Liver (tissue), 9 donors: Measurements from ENCODE around the gene GALNT16. TPM values are rescaled to one million over a fixed set of nuclear protein-coding genes. Genes with fewer than 3 reads are reported as not detected.

Experiments used
- DNase-seq: peaks from one replicate; pipeline ENCODE4 v3.0.0-alpha.2; 2017; ENCODE audit warnings: low spot score
- H3K27ac ChIP-seq, 2 donors: one replicate each; pipeline ENCODE4 v1.7.0; 2013; ENCODE audit warnings: inconsistent platforms in 2 of 2, low read length in 2 of 2, control low read depth in 1 of 2, low read depth in 1 of 2, mild to moderate bottlenecking in 1 of 2
- H3K27me3 ChIP-seq, 4 donors: one replicate each; pipeline versions ENCODE4 v1.6.1 to v1.7.0; 2013; ENCODE audit warnings: low read length in 3 of 4, inconsistent platforms in 1 of 4, mild to moderate bottlenecking in 1 of 4, moderate library complexity in 1 of 4; ENCODE audit not compliant: control insufficient read depth in 4 of 4, insufficient read depth in 4 of 4
- H3K36me3 ChIP-seq, 4 donors: one replicate each; pipeline versions ENCODE4 v1.6.1 to v1.7.0; 2013; ENCODE audit warnings: low read length in 3 of 4, mild to moderate bottlenecking in 3 of 4, low read depth in 1 of 4, moderate library complexity in 1 of 4; ENCODE audit not compliant: control insufficient read depth in 4 of 4, insufficient read depth in 3 of 4
- H3K4me1 ChIP-seq, 4 donors: one replicate each; pipeline versions ENCODE4 v1.6.1 to v1.7.0; 2013; ENCODE audit warnings: low read length in 3 of 4, mild to moderate bottlenecking in 3 of 4, moderate library complexity in 1 of 4; ENCODE audit not compliant: control insufficient read depth in 4 of 4, insufficient read depth in 4 of 4
- H3K4me3 ChIP-seq, 3 donors: one replicate each; pipeline versions ENCODE4 v1.6.1 to v1.7.0; 2013; ENCODE audit warnings: low read length in 3 of 3, control low read depth in 1 of 3, low read depth in 1 of 3, mild to moderate bottlenecking in 1 of 3
- H3K9ac ChIP-seq, 2 donors: one replicate each; pipeline ENCODE4 v1.7.0; 2013; ENCODE audit warnings: low read length in 2 of 2, mild to moderate bottlenecking in 2 of 2, moderate library complexity in 2 of 2, control low read depth in 1 of 2, low read depth in 1 of 2
- H3K9me3 ChIP-seq, 4 donors: one replicate each; pipeline versions ENCODE4 v1.6.1 to v1.7.0; 2013; ENCODE audit warnings: low read length in 3 of 4; ENCODE audit not compliant: control insufficient read depth in 4 of 4
- ATF3 ChIP-seq: IDR thresholded peaks from 2 replicates; pipeline ENCODE4 v1.6.1; 2016; ENCODE audit warnings: antibody characterized with exemption
- CTCF ChIP-seq: fragments of 150-350 bp; IDR thresholded peaks from 2 replicates; pipeline ENCODE4 v1.5.1; 2017; ENCODE audit warnings: improper control_type of control experiment, low read depth, low read length; ENCODE audit not compliant: missing input control
- EGR1 ChIP-seq, 2 donors: IDR thresholded peaks; 2 replicates each; pipeline ENCODE4 v1.6.1; 2016 to 2018; ENCODE audit warnings: antibody characterized with exemption in 2 of 2, low read depth in 2 of 2
- FOXA1 ChIP-seq: IDR thresholded peaks from 2 replicates; pipeline ENCODE4 v1.6.1; 2016; ENCODE audit warnings: antibody characterized with exemption
- FOXA2 ChIP-seq: IDR thresholded peaks from 2 replicates; pipeline ENCODE4 v1.6.1; 2016; ENCODE audit warnings: antibody characterized with exemption
- GABPA ChIP-seq, 2 donors: IDR thresholded peaks in 1 of 2; conservative IDR thresholded peaks in 1 of 2; 2 replicates each; pipeline ENCODE4 v1.6.1; 2016; ENCODE audit warnings: antibody characterized with exemption in 2 of 2, mild to moderate bottlenecking in 1 of 2, moderate library complexity in 1 of 2
- HNF4A ChIP-seq, 2 donors: conservative IDR thresholded peaks; 2 replicates each; pipeline ENCODE4 v1.6.1; 2016; ENCODE audit warnings: antibody characterized with exemption in 2 of 2, mild to moderate bottlenecking in 2 of 2
- HNF4G ChIP-seq: IDR thresholded peaks from 2 replicates; pipeline ENCODE4 v1.6.1; 2016; ENCODE audit warnings: antibody characterized with exemption
- JUND ChIP-seq, 2 donors: IDR thresholded peaks; 2 replicates each; pipeline ENCODE4 v1.6.1; 2016; ENCODE audit warnings: antibody characterized with exemption in 2 of 2
- NR2F2 ChIP-seq: IDR thresholded peaks from 2 replicates; pipeline ENCODE4 v1.6.1; 2016; ENCODE audit warnings: antibody characterized with exemption
- RAD21 ChIP-seq, 2 donors: IDR thresholded peaks; 2 replicates each; pipeline ENCODE4 v1.6.1; 2016; ENCODE audit warnings: antibody characterized with exemption in 2 of 2, mild to moderate bottlenecking in 2 of 2
- RXRA ChIP-seq, 2 donors: IDR thresholded peaks; 2 replicates each; pipeline ENCODE4 v1.6.1; 2017 to 2018; ENCODE audit warnings: antibody characterized with exemption in 2 of 2, mild to moderate bottlenecking in 1 of 2
- SP1 ChIP-seq: IDR thresholded peaks from 2 replicates; pipeline ENCODE4 v1.6.1; 2018; ENCODE audit warnings: antibody characterized with exemption, mild to moderate bottlenecking
- TAF1 ChIP-seq: conservative IDR thresholded peaks from 2 replicates; pipeline ENCODE4 v1.6.1; 2016; ENCODE audit warnings: antibody characterized with exemption, mild to moderate bottlenecking
- YY1 ChIP-seq: IDR thresholded peaks from 2 replicates; pipeline ENCODE4 v1.6.1; 2016; ENCODE audit warnings: antibody characterized with exemption, mild to moderate bottlenecking
- ZBTB33 ChIP-seq: IDR thresholded peaks from 2 replicates; pipeline ENCODE4 v1.6.1; 2016; ENCODE audit warnings: antibody characterized with exemption
- WGBS: extraction: QIAGEN DNeasy Blood & Tissue Kit; methylation state at CpG from one replicate; pipeline ENCODE4 v1.1.7; 2013; 5-methylcytosine and 5-hydroxymethylcytosine counted together
- polyA plus RNA-seq, 2 donors: library from polyadenylated mRNA; stranded (reverse) in 1 of 2; unstranded in 1 of 2; fragments of 200-250 nt in 1 of 2; fragments of >200 nt in 1 of 2; fragmentation: Nextera tagmentation in 1 of 2; extraction: Ambion mirVana in 1 of 2; gene quantifications; one replicate each; pipeline versions ENCODE4 v1.2.1 to v1.2.3, GENCODE V29; 2013 to 2015
- total RNA-seq, 2 donors: library from RNA; depleted of rRNA; stranded (reverse); fragments of >200 nt; gene quantifications; one replicate each; pipeline ENCODE4 v1.2.3, GENCODE V29; 2014
- TF ChIP-seq, protein P1 (sequence below): IDR thresholded peaks from 2 replicates; pipeline ENCODE4 v1.6.1; 2016; ENCODE audit warnings: antibody characterized with exemption
- TF ChIP-seq, protein P2 (sequence below): IDR thresholded peaks from 2 replicates; pipeline ENCODE4 v1.6.1; 2016; ENCODE audit warnings: antibody characterized with exemption, mild to moderate bottlenecking
- donor health status: healthy.
- donor health status: healthy.
- donor health status: healthy.
- donor health status: healthy.
- donor health status: healthy.

The GALNT16 gene
- total and polyA plus RNA-seq, 4 donors = 0.25 to 1.2 (median 0.71) TPM

DNA sequence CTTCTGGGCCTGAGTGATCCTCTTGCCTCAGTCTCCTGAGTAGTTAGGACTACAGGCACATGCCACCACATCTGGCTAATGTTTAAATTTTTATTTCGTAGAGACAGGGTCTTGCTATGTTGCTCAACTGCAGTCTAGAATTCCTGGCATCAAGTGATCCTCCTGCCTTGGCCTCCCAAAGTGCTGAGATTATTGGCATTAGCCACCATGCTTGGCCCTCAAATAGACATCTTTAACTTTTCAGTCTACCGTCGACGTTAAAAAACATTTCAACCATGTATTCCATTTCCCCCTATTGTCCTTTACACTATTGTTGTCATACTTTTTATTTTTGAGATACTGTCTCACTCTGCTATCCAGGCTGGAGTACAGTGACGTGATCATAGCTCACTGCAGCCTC, 115.8 kb downstream of the GALNT16 start:
- no peak overlapping the region for H3K9ac ChIP-seq
- peaks cover 0 to 2% (median 0%) of the 10 kb centered on the region in 4 donors for H3K9me3 ChIP-seq
- peaks cover 3 to 22% (median 16%) of the 10 kb centered on the region in 4 donors for H3K36me3 ChIP-seq
- TF ChIP-seq YY1 (no peak), EGR1 (IDR thresholded peaks at IDR 0.05; ENCODE audit: low read depth in 2 of 2) (no peak), RXRA (IDR thresholded peaks at IDR 0.05) (no peak), TAF1 (no peak), GABPA (IDR thresholded peaks at IDR 0.05 in 1 of 2, conservative IDR thresholded peaks at IDR 0.05 in 1 of 2) (no peak)
- no peak for DNase-seq
- no peaks in the 10 kb centered on the region for H3K27me3 ChIP-seq
- no peaks in the 10 kb centered on the region for H3K4me1 ChIP-seq
- no peak overlapping the region for H3K27ac ChIP-seq
- 98% methylated on average over 5 of the region's 5 CpGs for WGBS
- H3K4me3 ChIP-seq = no peak overlapping the region

DNA sequence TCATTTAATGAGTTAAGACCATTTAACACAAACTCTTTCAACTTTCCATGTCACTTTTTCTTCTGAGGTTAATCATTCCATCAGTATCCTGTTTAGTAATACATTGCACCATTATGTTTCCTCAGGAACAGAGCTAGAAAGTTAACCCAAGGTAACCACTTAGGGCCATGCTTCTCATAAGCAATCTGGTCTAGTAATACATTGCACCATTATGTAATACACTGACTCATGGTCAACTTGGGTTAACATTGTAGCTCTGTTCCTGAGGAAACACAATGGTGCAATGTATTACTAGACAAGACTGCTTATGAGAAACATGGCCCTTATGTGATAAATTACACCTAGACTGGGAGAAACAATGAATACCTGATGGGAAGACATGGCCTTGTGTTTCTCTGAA, 116.5 kb downstream of the GALNT16 start:
- no peak for TF ChIP-seq FOXA1
- TF ChIP-seq CTCF = no peak
- TF ChIP-seq FOXA2 = no peak
- no peak for TF ChIP-seq GABPA (IDR thresholded peaks at IDR 0.05 in 1 of 2, conservative IDR thresholded peaks at IDR 0.05 in 1 of 2)
- no peak for TF ChIP-seq EGR1 (IDR thresholded peaks at IDR 0.05; ENCODE audit: low read depth in 2 of 2)
- TF ChIP-seq RAD21 (IDR thresholded peaks at IDR 0.05) = no peak
- no peak for TF ChIP-seq SP1
- TF ChIP-seq ZBTB33 = no peak
- no peak for TF ChIP-seq RXRA (IDR thresholded peaks at IDR 0.05)
- no peak for TF ChIP-seq HNF4A (conservative IDR thresholded peaks at IDR 0.05)
- TF ChIP-seq HNF4G = no peak
- TF ChIP-seq TAF1 = no peak
- TF ChIP-seq, protein P1, sequence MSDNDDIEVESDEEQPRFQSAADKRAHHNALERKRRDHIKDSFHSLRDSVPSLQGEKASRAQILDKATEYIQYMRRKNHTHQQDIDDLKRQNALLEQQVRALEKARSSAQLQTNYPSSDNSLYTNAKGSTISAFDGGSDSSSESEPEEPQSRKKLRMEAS = no peak
- no peak for TF ChIP-seq YY1
- no peak for TF ChIP-seq JUND (IDR thresholded peaks at IDR 0.05)
- TF ChIP-seq ATF3 = no peak
- TF ChIP-seq NR2F2 = no peak
- TF ChIP-seq, protein P2, sequence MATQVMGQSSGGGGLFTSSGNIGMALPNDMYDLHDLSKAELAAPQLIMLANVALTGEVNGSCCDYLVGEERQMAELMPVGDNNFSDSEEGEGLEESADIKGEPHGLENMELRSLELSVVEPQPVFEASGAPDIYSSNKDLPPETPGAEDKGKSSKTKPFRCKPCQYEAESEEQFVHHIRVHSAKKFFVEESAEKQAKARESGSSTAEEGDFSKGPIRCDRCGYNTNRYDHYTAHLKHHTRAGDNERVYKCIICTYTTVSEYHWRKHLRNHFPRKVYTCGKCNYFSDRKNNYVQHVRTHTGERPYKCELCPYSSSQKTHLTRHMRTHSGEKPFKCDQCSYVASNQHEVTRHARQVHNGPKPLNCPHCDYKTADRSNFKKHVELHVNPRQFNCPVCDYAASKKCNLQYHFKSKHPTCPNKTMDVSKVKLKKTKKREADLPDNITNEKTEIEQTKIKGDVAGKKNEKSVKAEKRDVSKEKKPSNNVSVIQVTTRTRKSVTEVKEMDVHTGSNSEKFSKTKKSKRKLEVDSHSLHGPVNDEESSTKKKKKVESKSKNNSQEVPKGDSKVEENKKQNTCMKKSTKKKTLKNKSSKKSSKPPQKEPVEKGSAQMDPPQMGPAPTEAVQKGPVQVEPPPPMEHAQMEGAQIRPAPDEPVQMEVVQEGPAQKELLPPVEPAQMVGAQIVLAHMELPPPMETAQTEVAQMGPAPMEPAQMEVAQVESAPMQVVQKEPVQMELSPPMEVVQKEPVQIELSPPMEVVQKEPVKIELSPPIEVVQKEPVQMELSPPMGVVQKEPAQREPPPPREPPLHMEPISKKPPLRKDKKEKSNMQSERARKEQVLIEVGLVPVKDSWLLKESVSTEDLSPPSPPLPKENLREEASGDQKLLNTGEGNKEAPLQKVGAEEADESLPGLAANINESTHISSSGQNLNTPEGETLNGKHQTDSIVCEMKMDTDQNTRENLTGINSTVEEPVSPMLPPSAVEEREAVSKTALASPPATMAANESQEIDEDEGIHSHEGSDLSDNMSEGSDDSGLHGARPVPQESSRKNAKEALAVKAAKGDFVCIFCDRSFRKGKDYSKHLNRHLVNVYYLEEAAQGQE = no peak
- Histone ChIP-seq H3K36me3 (peaks cover 3 to 22% (median 16%) of the 10 kb centered on the region in 4 donors), H3K4me3 (no peak overlapping the region), H3K9me3 (peaks cover 0 to 2% (median 0%) of the 10 kb centered on the region in 4 donors), H3K27me3 (no peaks in the 10 kb centered on the region), H3K4me1 (no peaks in the 10 kb centered on the region), H3K9ac (no peak overlapping the region), H3K27ac (no peak overlapping the region)
- DNase-seq = no peak
